ENCODE results near the gene CTTN.

Gene CTTN

GRCh38 chr11:70431611-70432010, 33.3 kb downstream of the CTTN start:
- Histone ChIP-seq H3K4me3 (IDR thresholded peaks at IDR 0.05; ENCODE audit: insufficient read depth, low read depth, low read length) (no peak overlapping the region), H3K4me2 (no peak overlapping the region), H3K27me3 (ENCODE audit: insufficient read depth, low read depth) (no peaks in the 10 kb centered on the region), H3K36me3 (ENCODE audit: insufficient read depth) (no peaks in the 10 kb centered on the region), H3K4me1 (ENCODE audit: low read depth, poor library complexity, severe bottlenecking) (no peaks in the 10 kb centered on the region), H3K79me2 (ENCODE audit: insufficient read depth, low read depth) (no peaks in the 10 kb centered on the region), H3K27ac (no peak overlapping the region), H4K20me1 (ENCODE audit: insufficient read depth) (no peaks in the 10 kb centered on the region), H2AFZ (ENCODE audit: low read depth) (no peak overlapping the region), H3K9ac (no peak overlapping the region)
- no peak for TF ChIP-seq CTCF (conservative IDR thresholded peaks at IDR 0.05; ENCODE audit: low read depth, low read length)

GRCh38 chr11:70432065-70432464, 33.7 kb downstream of the CTTN start:
- H3K4me1 ChIP-seq (ENCODE audit: low read depth, poor library complexity, severe bottlenecking) = no peaks in the 10 kb centered on the region
- H3K27me3 ChIP-seq (ENCODE audit: insufficient read depth, low read depth) = no peaks in the 10 kb centered on the region
- H3K36me3 ChIP-seq (ENCODE audit: insufficient read depth) = no peaks in the 10 kb centered on the region
- H4K20me1 ChIP-seq (ENCODE audit: insufficient read depth) = no peaks in the 10 kb centered on the region
- H3K79me2 ChIP-seq (ENCODE audit: insufficient read depth, low read depth) = no peaks in the 10 kb centered on the region
- no peak overlapping the region for H3K4me3 ChIP-seq (IDR thresholded peaks at IDR 0.05; ENCODE audit: insufficient read depth, low read depth, low read length)
- H2AFZ ChIP-seq (ENCODE audit: low read depth) = no peak overlapping the region
- H3K9ac ChIP-seq = no peak overlapping the region
- TF ChIP-seq CTCF (conservative IDR thresholded peaks at IDR 0.05; ENCODE audit: low read depth, low read length) = no peak
- no peak overlapping the region for H3K27ac ChIP-seq
- no peak overlapping the region for H3K4me2 ChIP-seq

- H3K27me3 ChIP-seq (ENCODE audit: insufficient read depth, low read depth) = no peaks in the 10 kb centered on the region
- no peak overlapping the region for H3K9ac ChIP-seq
- no peak overlapping the region for H3K27ac ChIP-seq
- H3K36me3 ChIP-seq (ENCODE audit: insufficient read depth) = no peaks in the 10 kb centered on the region
- no peak overlapping the region for H2AFZ ChIP-seq (ENCODE audit: low read depth)
- H3K4me1 ChIP-seq (ENCODE audit: low read depth, poor library complexity, severe bottlenecking) = no peaks in the 10 kb centered on the region
- H4K20me1 ChIP-seq (ENCODE audit: insufficient read depth) = no peaks in the 10 kb centered on the region
- no peak for TF ChIP-seq CTCF (conservative IDR thresholded peaks at IDR 0.05; ENCODE audit: low read depth, low read length)
- no peak overlapping the region for H3K4me2 ChIP-seq
- no peak overlapping the region for H3K4me3 ChIP-seq (IDR thresholded peaks at IDR 0.05; ENCODE audit: insufficient read depth, low read depth, low read length)
- H3K79me2 ChIP-seq (ENCODE audit: insufficient read depth, low read depth) = no peaks in the 10 kb centered on the region
These were observed 34.3 kb downstream of the CTTN start for GRCh38 chr11:70432580-70432979.

- Histone ChIP-seq H3K4me3 (IDR thresholded peaks at IDR 0.05; ENCODE audit: insufficient read depth, low read depth, low read length) (no peak overlapping the region), H4K20me1 (ENCODE audit: insufficient read depth) (no peaks in the 10 kb centered on the region), H3K27me3 (ENCODE audit: insufficient read depth, low read depth) (no peaks in the 10 kb centered on the region), H3K79me2 (ENCODE audit: insufficient read depth, low read depth) (no peaks in the 10 kb centered on the region), H3K9ac (no peak overlapping the region), H3K4me2 (no peak overlapping the region), H2AFZ (ENCODE audit: low read depth) (no peak overlapping the region), H3K27ac (no peak overlapping the region), H3K4me1 (ENCODE audit: low read depth, poor library complexity, severe bottlenecking) (no peaks in the 10 kb centered on the region), H3K36me3 (ENCODE audit: insufficient read depth) (no peaks in the 10 kb centered on the region)
- TF ChIP-seq CTCF (conservative IDR thresholded peaks at IDR 0.05; ENCODE audit: low read depth, low read length) = no peak
These were observed 34.7 kb downstream of the CTTN start for GRCh38 chr11:70433038-70433437.

- Histone ChIP-seq H3K4me1 (ENCODE audit: low read depth, poor library complexity, severe bottlenecking) (no peaks in the 10 kb centered on the region), H3K27ac (no peak overlapping the region), H3K4me2 (no peak overlapping the region), H3K79me2 (ENCODE audit: insufficient read depth, low read depth) (no peaks in the 10 kb centered on the region), H2AFZ (ENCODE audit: low read depth) (no peak overlapping the region), H3K9ac (no peak overlapping the region), H3K27me3 (ENCODE audit: insufficient read depth, low read depth) (no peaks in the 10 kb centered on the region), H3K36me3 (ENCODE audit: insufficient read depth) (no peaks in the 10 kb centered on the region), H3K4me3 (IDR thresholded peaks at IDR 0.05; ENCODE audit: insufficient read depth, low read depth, low read length) (no peak overlapping the region), H4K20me1 (ENCODE audit: insufficient read depth) (no peaks in the 10 kb centered on the region)
- TF ChIP-seq CTCF (conservative IDR thresholded peaks at IDR 0.05; ENCODE audit: low read depth, low read length) = no peak
These were observed 35.2 kb downstream of the CTTN start for GRCh38 chr11:70433526-70433925.
